ENCODE results near the gene ATP4A. TPM values are rescaled to one million over a fixed set of nuclear protein-coding genes. Genes with fewer than 3 reads are reported as not detected.

The ATP4A gene
- total RNA-seq, 1 experiment from 2014 or later, result not detected

DNA sequence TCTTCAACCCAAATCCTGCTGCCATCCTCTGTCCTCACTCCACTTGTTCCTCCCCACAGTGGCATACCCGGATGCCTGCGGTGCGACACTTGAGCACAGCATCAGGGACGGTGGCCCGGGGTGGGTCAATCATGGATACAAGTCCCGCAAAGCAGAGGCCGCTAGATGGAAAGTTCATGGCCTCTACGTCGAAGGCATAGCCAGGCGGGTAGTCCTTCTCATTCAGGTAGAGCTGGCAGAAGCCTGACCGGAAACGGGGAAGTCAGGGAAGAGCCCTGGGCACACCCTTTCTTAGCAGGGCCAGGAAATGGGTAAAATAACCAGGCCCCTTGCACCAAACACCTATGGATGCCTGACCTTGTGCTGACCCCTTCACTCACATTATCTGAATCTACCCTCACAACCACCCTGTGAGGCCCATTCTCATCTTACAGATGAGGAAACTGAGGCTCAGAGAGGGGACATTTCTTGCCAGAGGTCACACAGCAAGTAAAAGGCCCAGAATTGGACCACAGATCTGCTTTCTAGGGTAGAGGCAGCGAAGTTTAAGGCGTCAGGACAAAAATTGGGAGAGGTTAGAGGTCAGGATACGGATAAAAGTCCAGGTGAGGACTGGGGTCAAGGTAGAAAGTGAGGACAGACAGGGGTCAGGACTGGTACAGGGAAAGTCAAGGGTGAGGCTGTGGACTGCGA is 6.5 kb downstream of the ATP4A start:
- TF ChIP-seq, protein P1, sequence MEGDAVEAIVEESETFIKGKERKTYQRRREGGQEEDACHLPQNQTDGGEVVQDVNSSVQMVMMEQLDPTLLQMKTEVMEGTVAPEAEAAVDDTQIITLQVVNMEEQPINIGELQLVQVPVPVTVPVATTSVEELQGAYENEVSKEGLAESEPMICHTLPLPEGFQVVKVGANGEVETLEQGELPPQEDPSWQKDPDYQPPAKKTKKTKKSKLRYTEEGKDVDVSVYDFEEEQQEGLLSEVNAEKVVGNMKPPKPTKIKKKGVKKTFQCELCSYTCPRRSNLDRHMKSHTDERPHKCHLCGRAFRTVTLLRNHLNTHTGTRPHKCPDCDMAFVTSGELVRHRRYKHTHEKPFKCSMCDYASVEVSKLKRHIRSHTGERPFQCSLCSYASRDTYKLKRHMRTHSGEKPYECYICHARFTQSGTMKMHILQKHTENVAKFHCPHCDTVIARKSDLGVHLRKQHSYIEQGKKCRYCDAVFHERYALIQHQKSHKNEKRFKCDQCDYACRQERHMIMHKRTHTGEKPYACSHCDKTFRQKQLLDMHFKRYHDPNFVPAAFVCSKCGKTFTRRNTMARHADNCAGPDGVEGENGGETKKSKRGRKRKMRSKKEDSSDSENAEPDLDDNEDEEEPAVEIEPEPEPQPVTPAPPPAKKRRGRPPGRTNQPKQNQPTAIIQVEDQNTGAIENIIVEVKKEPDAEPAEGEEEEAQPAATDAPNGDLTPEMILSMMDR (IDR thresholded peaks at IDR 0.05; ENCODE audit: unreplicated experiment), result no peak
- ChIA-PET POLR2A (no interaction called here), CTCF (interaction anchor here (1.2 to 1.4 kb wide), 2 partner anchors 9 to 62 kb away, joined by 3 to 5 read pairs; no protein-coding TSS in a partner anchor)
- H3K27ac Mint-ChIP-seq (ENCODE audit: low read depth, unreplicated experiment), result no peak overlapping the region
- BruUV-seq (replicated peaks), result no TSS peak
- H3K9me3 Mint-ChIP-seq (ENCODE audit: unreplicated experiment), result no peaks in the 10 kb centered on the region
- no peaks in the 10 kb centered on the region for H3K36me3 Mint-ChIP-seq (ENCODE audit: insufficient read depth, unreplicated experiment)
- intact Hi-C loops (cut with micrococcal nuclease), result no loop called here
- H3K27me3 Mint-ChIP-seq (ENCODE audit: insufficient read depth, unreplicated experiment), result peaks cover 27% of the 10 kb centered on the region
- DNase-seq (ENCODE audit: unreplicated experiment), result no peak
- no peaks in the 10 kb centered on the region for H3K4me1 Mint-ChIP-seq (ENCODE audit: insufficient read depth, unreplicated experiment)
- H3K4me3 Mint-ChIP-seq (ENCODE audit: unreplicated experiment), result no peak overlapping the region

GRCh38 chr19:35556025-35556590 is 7.3 kb downstream of the ATP4A start:
- POLR2A ChIA-PET, result interaction anchor here (0.9 to 1.1 kb wide), 3 partner anchors 9 to 118 kb away, joined by 3 read pairs; no protein-coding TSS in a partner anchor
- Mint-ChIP-seq H3K4me1 (ENCODE audit: insufficient read depth, unreplicated experiment) (no peaks in the 10 kb centered on the region), H3K27me3 (ENCODE audit: insufficient read depth, unreplicated experiment) (peaks cover 18% of the 10 kb centered on the region), H3K9me3 (ENCODE audit: unreplicated experiment) (no peaks in the 10 kb centered on the region), H3K27ac (ENCODE audit: low read depth, unreplicated experiment) (no peak overlapping the region), H3K4me3 (ENCODE audit: unreplicated experiment) (no peak overlapping the region), H3K36me3 (ENCODE audit: insufficient read depth, unreplicated experiment) (no peaks in the 10 kb centered on the region)
- TF ChIP-seq, protein P1 (IDR thresholded peaks at IDR 0.05; ENCODE audit: unreplicated experiment), result no peak
- no TSS peak for BruUV-seq (replicated peaks)
- intact Hi-C loops (cut with micrococcal nuclease), result no loop called here
- CTCF ChIA-PET, result interaction anchor here (0.7 to 1.4 kb wide), 3 partner anchors 8 to 170 kb away, joined by 3 read pairs; no protein-coding TSS in a partner anchor
- DNase-seq (ENCODE audit: unreplicated experiment), result no peak

- DNase-seq (ENCODE audit: unreplicated experiment), result peak; percentile 41
- intact Hi-C loops (cut with micrococcal nuclease), result no loop called here
- Mint-ChIP-seq H3K36me3 (ENCODE audit: insufficient read depth, unreplicated experiment) (no peaks in the 10 kb centered on the region), H3K9me3 (ENCODE audit: unreplicated experiment) (no peaks in the 10 kb centered on the region), H3K4me3 (ENCODE audit: unreplicated experiment) (no peak overlapping the region), H3K4me1 (ENCODE audit: insufficient read depth, unreplicated experiment) (no peaks in the 10 kb centered on the region), H3K27ac (ENCODE audit: low read depth, unreplicated experiment) (no peak overlapping the region), H3K27me3 (ENCODE audit: insufficient read depth, unreplicated experiment) (peaks cover 11% of the 10 kb centered on the region)
- TF ChIP-seq, protein P1 (IDR thresholded peaks at IDR 0.05; ENCODE audit: unreplicated experiment), result no peak
- BruUV-seq (replicated peaks), result no TSS peak
- POLR2A ChIA-PET, result interaction anchor here (0.9 to 1.1 kb wide), 3 partner anchors 9 to 119 kb away, joined by 3 read pairs; no protein-coding TSS in a partner anchor
- CTCF ChIA-PET, result interaction anchor here (0.7 to 1.3 kb wide), 2 partner anchors 13 to 171 kb away, joined by 3 read pairs; no protein-coding TSS in a partner anchor
Measured at GRCh38 chr19:35555301-35556005, 8.0 kb downstream of the ATP4A start.

GRCh38 chr19:35554076-35554475 is 9.4 kb downstream of the ATP4A start:
- Mint-ChIP-seq H3K9me3 (ENCODE audit: unreplicated experiment) (no peaks in the 10 kb centered on the region), H3K4me3 (ENCODE audit: unreplicated experiment) (no peak overlapping the region), H3K4me1 (ENCODE audit: insufficient read depth, unreplicated experiment) (peaks cover 5% of the 10 kb centered on the region), H3K27me3 (ENCODE audit: insufficient read depth, unreplicated experiment) (no peaks in the 10 kb centered on the region), H3K36me3 (ENCODE audit: insufficient read depth, unreplicated experiment) (no peaks in the 10 kb centered on the region), H3K27ac (ENCODE audit: low read depth, unreplicated experiment) (no peak overlapping the region)
- no peak for DNase-seq (ENCODE audit: unreplicated experiment)
- TF ChIP-seq, protein P1 (IDR thresholded peaks at IDR 0.05; ENCODE audit: unreplicated experiment), result no peak
- CTCF ChIA-PET, result interaction anchor here (0.5 kb wide), 1 partner anchor 47 kb away, joined by 4 read pairs; no protein-coding TSS in a partner anchor
- BruUV-seq (replicated peaks), result no TSS peak
- intact Hi-C loops (cut with micrococcal nuclease), result no loop called here
- POLR2A ChIA-PET, result no interaction called here
